Common myeloid progenitor, CD34-positive (primary cell): ENCODE measurements around the gene CCDC69.
"Not testable (repeated sequence)": the region's sequence is repeated elsewhere in the genome, so short reads cannot be mapped to it uniquely, and the experiment has no call there.

Experiments
- CTCF ChIA-PET: fragments of 350-600 bp; sonication (Branson Sonifier 250); formaldehyde crosslinking; loops from one replicate; lab custom pipeline; 2021; ENCODE audit warnings: antibody characterized with exemption; lab: Charles Lee
- POLR2A ChIA-PET: fragments of 350-600 bp; sonication (Branson Sonifier 250); formaldehyde crosslinking; loops from one replicate; lab custom pipeline; 2021; ENCODE audit warnings: antibody characterized with exemption; lab: Charles Lee
- DNase-seq, 3 donors: peaks; one replicate each; pipeline versions ENCODE4 v3.0.0 to v3.0.0-alpha.2; 2013
- H3K27ac ChIP-seq, 2 experiments: 1 replicate in 1 of 2; 2 replicates in 1 of 2; pipeline ENCODE4 v1.7.0; 2013; ENCODE audit warnings: inconsistent platforms in 2 of 2, low read length in 2 of 2, mild to moderate bottlenecking in 2 of 2, low read depth in 1 of 2, moderate library complexity in 1 of 2; ENCODE audit not compliant: severe bottlenecking in 2 of 2, insufficient read depth in 1 of 2, poor library complexity in 1 of 2
- H3K27me3 ChIP-seq, 5 experiments: replicated peaks in 2 of 5; 1 replicate in 3 of 5; 2 replicates in 2 of 5; pipeline versions ENCODE4 v1.6.1 to v1.7.0; 2013; ENCODE audit warnings: low read length in 4 of 5, mild to moderate bottlenecking in 2 of 5, moderate library complexity in 2 of 5, inconsistent platforms in 1 of 5; ENCODE audit not compliant: insufficient read depth in 5 of 5, control insufficient read depth in 4 of 5
- H3K36me3 ChIP-seq, 4 experiments: 1 replicate in 2 of 4; 2 replicates in 2 of 4; pipeline versions ENCODE4 v1.6.1 to v1.7.0; 2013; ENCODE audit warnings: low read length in 3 of 4, control low read depth in 1 of 4, mild to moderate bottlenecking in 1 of 4; ENCODE audit not compliant: control insufficient read depth in 4 of 4, insufficient read depth in 4 of 4
- H3K4me1 ChIP-seq, 4 experiments: 1 replicate in 3 of 4; 2 replicates in 1 of 4; pipeline versions ENCODE4 v1.6.1 to v1.7.1; 2013; ENCODE audit warnings: low read length in 3 of 4, mild to moderate bottlenecking in 3 of 4, control low read depth in 1 of 4, inconsistent platforms in 1 of 4, moderate library complexity in 1 of 4; ENCODE audit not compliant: control insufficient read depth in 4 of 4, insufficient read depth in 4 of 4; ENCODE audit errors: control extremely low read depth in 1 of 4
- H3K4me3 ChIP-seq, 7 experiments: 1 replicate in 4 of 7; 2 replicates in 3 of 7; pipeline versions ENCODE4 v1.5.1 to v1.7.0; 2013; ENCODE audit warnings: mild to moderate bottlenecking in 7 of 7, low read length in 6 of 7, moderate library complexity in 6 of 7, inconsistent platforms in 2 of 7, low read depth in 2 of 7, control low read depth in 1 of 7; ENCODE audit not compliant: insufficient read depth in 4 of 7, control insufficient read depth in 1 of 7; ENCODE audit errors: extremely low read depth in 1 of 7
- H3K9me3 ChIP-seq, 5 experiments: 1 replicate in 4 of 5; 2 replicates in 1 of 5; pipeline versions ENCODE4 v1.6.1 to v1.7.1; 2013; ENCODE audit warnings: low read length in 4 of 5, mild to moderate bottlenecking in 2 of 5, inconsistent platforms in 1 of 5, low read depth in 1 of 5, moderate library complexity in 1 of 5; ENCODE audit not compliant: control insufficient read depth in 4 of 5, insufficient read depth in 2 of 5; ENCODE audit errors: control extremely low read depth in 1 of 5
- WGBS: methylation state at CpG from one replicate; pipeline ENCODE4 v1.1.5; 2013; ENCODE audit not compliant: insufficient coverage; 5-methylcytosine and 5-hydroxymethylcytosine counted together

The CCDC69 gene

DNA sequence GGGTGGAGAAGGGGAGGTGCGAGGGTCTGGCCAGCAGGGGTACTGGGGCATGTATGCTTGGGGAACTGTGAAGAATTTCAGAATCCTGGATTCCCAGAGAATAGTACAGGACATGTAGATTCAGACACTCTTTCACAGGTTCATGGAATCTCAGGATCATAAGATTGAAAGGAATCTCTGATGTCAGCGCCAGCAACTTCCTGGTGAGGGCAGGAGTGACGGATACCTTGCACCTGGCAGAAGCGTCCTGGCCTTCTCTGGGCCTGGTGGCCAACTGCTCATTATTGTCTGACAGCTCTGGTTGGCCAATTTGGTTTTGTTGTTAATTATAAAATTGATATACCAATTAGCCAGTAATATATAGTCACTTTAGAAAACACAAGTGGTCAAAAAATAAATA lies 36.0 kb upstream of the CCDC69 start:
- ChIA-PET POLR2A (no interaction called here), CTCF (no interaction called here)
- DNase-seq = no peak
- 100% methylated on average over 4 of the region's 4 CpGs for WGBS
- H3K9me3 ChIP-seq = no peaks in the 10 kb centered on the region
- peaks cover 0 to 35% (median 10%) of the 10 kb centered on the region in 4 experiments for H3K4me1 ChIP-seq
- no peaks in the 10 kb centered on the region for H3K27me3 ChIP-seq
- H3K27ac ChIP-seq = no peak overlapping the region
- no peak overlapping the region for H3K4me3 ChIP-seq
- H3K36me3 ChIP-seq = peaks cover 5 to 26% (median 11%) of the 10 kb centered on the region in 4 experiments

DNA sequence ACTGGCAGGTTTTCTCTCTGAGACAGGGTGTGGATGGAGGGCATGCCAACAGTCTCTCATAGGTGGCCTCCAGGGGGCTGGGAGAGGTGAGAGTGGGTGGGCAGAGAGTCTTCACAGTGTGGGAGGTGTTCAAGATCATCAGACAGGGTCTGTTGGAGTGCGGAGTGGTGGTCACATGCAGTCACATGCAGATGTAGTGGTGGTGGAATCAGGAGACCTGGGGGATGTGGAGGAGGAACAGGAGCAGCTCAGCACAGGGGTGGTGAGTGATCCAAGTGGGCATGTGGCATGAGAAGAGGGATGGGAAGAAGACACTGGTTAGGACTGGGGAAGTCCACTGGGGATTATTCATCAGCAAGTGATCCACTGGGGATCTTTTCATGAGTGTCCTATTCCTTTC lies 34.9 kb upstream of the CCDC69 start:
- Histone ChIP-seq H3K4me3 (no peak overlapping the region), H3K27ac (no peak overlapping the region), H3K9me3 (no peaks in the 10 kb centered on the region), H3K36me3 (peaks cover 5 to 21% (median 9%) of the 10 kb centered on the region in 4 experiments), H3K4me1 (peaks cover 5 to 45% (median 14%) of the 10 kb centered on the region in 4 experiments), H3K27me3 (no peaks in the 10 kb centered on the region)
- no peak for DNase-seq
- 0% methylated on average over 1 of the region's 1 CpG for WGBS
- ChIA-PET CTCF (interaction anchor here (1.0 to 1.5 kb wide), 2 partner anchors 19 to 57 kb away, joined by 3 to 5 read pairs; no protein-coding TSS in a partner anchor), POLR2A (interaction anchor here (0.6 kb wide), 1 partner anchor 50 kb away, joined by 3 read pairs; no protein-coding TSS in a partner anchor)

- no peaks in the 10 kb centered on the region for H3K9me3 ChIP-seq
- no peak overlapping the region for H3K27ac ChIP-seq
- no peak overlapping the region for H3K4me3 ChIP-seq
- peaks cover 10 to 51% (median 21%) of the 10 kb centered on the region in 4 experiments for H3K4me1 ChIP-seq
- peaks cover 5 to 16% (median 7%) of the 10 kb centered on the region in 4 experiments for H3K36me3 ChIP-seq
- 96% methylated on average over 4 of the region's 7 CpGs for WGBS
- no peaks in the 10 kb centered on the region for H3K27me3 ChIP-seq
- DNase-seq = peak in 2 of 3 donors; percentile 29 to 31
- ChIA-PET POLR2A (interaction anchor here (0.6 to 1.6 kb wide), 2 partner anchors 17 to 49 kb away, joined by 3 to 4 read pairs; no protein-coding TSS in a partner anchor), CTCF (interaction anchor here (1.0 to 1.5 kb wide), 2 partner anchors 20 to 57 kb away, joined by 3 to 5 read pairs; no protein-coding TSS in a partner anchor)
These were observed 34.3 kb upstream of the CCDC69 start for GRCh38 chr5:151258201-151258611.

- H3K36me3 ChIP-seq = peaks cover 4 to 12% (median 7%) of the 10 kb centered on the region in 4 experiments
- H3K9me3 ChIP-seq = no peaks in the 10 kb centered on the region
- no peak overlapping the region for H3K27ac ChIP-seq
- no peaks in the 10 kb centered on the region for H3K27me3 ChIP-seq
- no CpG with 5 or more reads among the region's 5 CpGs for WGBS
- H3K4me1 ChIP-seq = peaks cover 10 to 54% (median 23%) of the 10 kb centered on the region in 4 experiments
- no peak overlapping the region for H3K4me3 ChIP-seq
- ChIA-PET POLR2A (interaction anchor here (0.6 to 1.6 kb wide), 2 partner anchors 17 to 1619 kb away, joined by 3 to 4 read pairs; no protein-coding TSS in a partner anchor), CTCF (interaction anchor here (1.0 to 1.5 kb wide), 3 partner anchors 17 to 58 kb away, joined by 3 to 5 read pairs (median 5); no protein-coding TSS in a partner anchor)
- no peak for DNase-seq
These were observed 33.9 kb upstream of the CCDC69 start for GRCh38 chr5:151257731-151258181.

GRCh38 chr5:151255621-151256286 lies 31.9 kb upstream of the CCDC69 start:
- H3K4me3 ChIP-seq = no peak overlapping the region
- 88% methylated on average over 2 of the region's 3 CpGs for WGBS
- H3K9me3 ChIP-seq = no peaks in the 10 kb centered on the region
- peaks cover 0 to 7% (median 2%) of the 10 kb centered on the region in 4 experiments for H3K36me3 ChIP-seq
- peak overlapping the region in 1 of 2 experiments; percentile 29 for H3K27ac ChIP-seq
- peak; percentile 12 to 64 (median 49) for DNase-seq
- CTCF ChIA-PET = no interaction called here
- H3K4me1 ChIP-seq = peaks cover 10 to 66% (median 30%) of the 10 kb centered on the region in 4 experiments
- POLR2A ChIA-PET = no interaction called here
- H3K27me3 ChIP-seq = no peaks in the 10 kb centered on the region

DNA sequence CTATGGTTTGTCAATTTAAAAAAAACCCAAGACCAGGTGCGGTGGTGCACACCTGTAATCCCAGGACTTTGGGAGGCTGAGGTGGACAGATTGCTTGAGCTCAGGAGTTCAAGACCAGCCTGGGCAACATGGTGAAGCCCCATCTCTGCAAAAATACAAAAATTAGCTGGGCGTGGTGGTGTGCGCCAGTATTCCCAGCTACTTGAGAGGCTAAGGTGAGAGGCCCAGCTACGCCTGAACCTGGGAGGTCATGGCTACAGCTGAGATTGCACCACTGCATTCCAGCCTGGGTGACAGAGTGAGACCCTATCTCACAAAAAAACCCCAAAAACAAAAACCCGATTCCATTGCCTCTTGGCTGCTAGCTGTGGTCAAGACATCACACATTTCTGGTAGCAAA lies 31.1 kb upstream of the CCDC69 start:
- CTCF ChIA-PET, H3K9me3 ChIP-seq, H3K4me3 ChIP-seq, DNase-seq, H3K27me3 ChIP-seq, POLR2A ChIA-PET, H3K27ac ChIP-seq, H3K36me3 ChIP-seq: not testable (repeated sequence)
- 100% methylated on average over 4 of the region's 5 CpGs for WGBS
- peaks cover 10 to 66% (median 30%) of the 10 kb centered on the region in 4 experiments for H3K4me1 ChIP-seq

GRCh38 chr5:151254556-151254955 lies 30.7 kb upstream of the CCDC69 start:
- DNase-seq = no peak
- H3K4me3 ChIP-seq = no peak overlapping the region
- WGBS = no CpG with 5 or more reads among the region's 1 CpG
- H3K36me3 ChIP-seq = peaks cover 0 to under 1% (median 0%) of the 10 kb centered on the region in 4 experiments
- ChIA-PET CTCF (no interaction called here), POLR2A (interaction anchor here (0.5 kb wide), 1 partner anchor 518 kb away, joined by 3 read pairs; no protein-coding TSS in a partner anchor)
- no peak overlapping the region for H3K27ac ChIP-seq
- H3K4me1 ChIP-seq = peaks cover 10 to 66% (median 30%) of the 10 kb centered on the region in 4 experiments
- no peaks in the 10 kb centered on the region for H3K9me3 ChIP-seq
- H3K27me3 ChIP-seq = no peaks in the 10 kb centered on the region
